Left lobe of liver (tissue), 2 donors: ENCODE measurements around the gene VTI1A. TPM values are rescaled to one million over a fixed set of nuclear protein-coding genes. Genes with fewer than 3 reads are reported as not detected.
"Not testable (repeated sequence)": the region's sequence is repeated elsewhere in the genome, so short reads cannot be mapped to it uniquely, and the experiment has no call there.

Experiments
- ATAC-seq: fragments of 200-7000 bp; cut with Tn5 transposase; one replicate; pipeline ENCODE4 v1.9.1; 2020; ENCODE audit warnings: mild to moderate bottlenecking, moderate library complexity
- DNase-seq: peaks from one replicate; pipeline ENCODE4 v3.0.0-alpha.2; 2020; ENCODE audit warnings: low spot score
- total RNA-seq: library from RNA; stranded (reverse); gene quantifications from one replicate; pipeline ENCODE4 v1.2.1, GENCODE V29; 2021
- donor health status: DM: no; HTN: no; CAD: no; lungs with moderate emphysema.
- donor health status: DM: no; HTN: yes; CAD: no.

VTI1A gene
- total RNA-seq, 1 donor from 2014 or later = 9.9 TPM

- DNase-seq (peak; percentile 84), ATAC-seq (peak; percentile 77)
Measured at GRCh38 chr10:112842832-112843360, 395.9 kb downstream of the VTI1A start.

DNA sequence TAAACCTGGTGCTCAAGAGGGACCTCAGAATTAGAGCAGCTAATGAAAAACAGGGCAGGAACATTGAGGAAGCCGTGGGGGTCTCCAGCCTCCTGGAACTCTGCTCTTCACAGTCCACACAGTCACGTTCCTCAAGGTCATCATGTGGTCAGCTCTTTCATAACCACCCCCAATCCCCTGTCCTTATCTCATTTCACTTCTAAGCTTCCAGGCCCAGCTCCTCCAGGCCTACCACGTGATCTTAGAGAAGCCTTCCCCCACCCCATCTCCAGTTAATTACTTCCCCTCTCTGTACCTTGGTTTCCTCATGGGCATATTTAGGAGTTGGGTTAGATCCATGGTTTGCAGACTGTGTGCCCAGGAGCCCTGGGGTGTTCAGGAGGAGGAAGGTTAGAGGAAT is 396.6 kb downstream of the VTI1A start:
- no peak for ATAC-seq
- DNase-seq = no peak

GRCh38 chr10:112844681-112845544 is 397.9 kb downstream of the VTI1A start:
- no peak for DNase-seq
- ATAC-seq = no peak

GRCh38 chr10:112847778-112848177 is 400.8 kb downstream of the VTI1A start:
- no peak for ATAC-seq
- no peak for DNase-seq

GRCh38 chr10:112848228-112848627 is 401.2 kb downstream of the VTI1A start:
- no peak for ATAC-seq

GRCh38 chr10:112848868-112849430 is 401.9 kb downstream of the VTI1A start:
- ATAC-seq (peak; percentile 51), DNase-seq (no peak)

More at GRCh38 chr10:112848228-112848627, 401.2 kb downstream of the VTI1A start:
- DNase-seq = no peak

DNA sequence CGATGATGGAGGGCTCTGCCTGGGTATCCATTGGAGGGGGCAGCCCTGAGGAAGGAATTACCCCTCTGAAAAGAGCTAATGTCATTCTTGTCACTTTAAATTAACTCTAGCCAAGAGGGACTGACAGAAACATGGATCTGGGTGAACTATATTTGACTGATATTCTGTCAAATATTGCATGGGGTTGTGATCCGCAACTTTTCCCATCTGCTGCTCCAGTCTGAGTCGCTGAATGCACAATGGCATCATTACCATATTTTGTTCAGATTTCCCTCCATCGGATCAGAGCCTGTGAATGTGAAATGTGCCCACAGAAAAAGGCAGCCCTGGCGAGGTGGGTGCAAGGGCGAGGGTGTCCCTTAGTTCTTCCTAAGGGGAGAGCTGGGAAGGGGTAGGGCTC is 402.5 kb downstream of the VTI1A start:
- DNase-seq (no peak), ATAC-seq (no peak)

DNA sequence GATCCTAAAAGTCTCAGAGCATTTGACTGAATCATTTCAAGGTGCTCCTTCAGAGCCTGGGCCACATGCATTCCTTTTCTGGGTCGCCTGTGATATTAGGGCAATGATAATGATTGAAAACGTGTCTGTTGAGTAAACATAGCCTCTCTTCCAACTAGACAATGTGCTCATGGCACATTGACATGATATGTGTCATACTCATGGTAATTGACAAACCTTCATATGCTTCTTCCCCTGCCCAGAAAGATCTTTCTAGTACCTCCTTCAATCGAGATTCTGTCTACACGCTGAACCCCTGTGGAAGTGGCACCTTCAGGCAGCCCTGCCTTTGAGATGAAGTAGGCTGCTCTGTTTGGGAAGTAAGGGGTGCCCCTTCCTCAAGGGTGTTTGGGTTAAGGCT is 404.2 kb downstream of the VTI1A start:
- no peak for DNase-seq
- ATAC-seq = no peak

- no peak for DNase-seq
- peak; percentile 40 for ATAC-seq
Measured at GRCh38 chr10:112851588-112852211, 404.7 kb downstream of the VTI1A start.

DNA sequence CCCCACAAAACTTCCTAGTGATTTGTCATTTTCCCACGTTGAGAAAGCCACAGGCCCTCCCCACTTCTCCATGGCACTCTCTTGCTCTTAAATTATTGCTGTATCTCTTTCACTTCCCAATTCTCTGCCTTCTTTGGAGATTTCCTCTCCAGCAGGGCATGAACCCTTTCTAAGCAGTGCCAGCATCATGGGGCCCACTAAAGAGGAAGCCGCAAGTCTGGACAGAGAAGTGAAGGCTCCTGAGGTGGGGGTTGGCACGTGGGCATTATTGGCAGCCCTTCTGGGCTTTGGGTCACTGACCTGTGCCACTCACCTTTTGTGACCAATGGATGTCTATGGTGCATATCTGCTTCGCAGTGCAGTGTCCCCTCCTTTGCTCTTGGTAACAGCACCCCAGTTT is 405.3 kb downstream of the VTI1A start:
- DNase-seq (peak; percentile 65), ATAC-seq (peak; percentile 81)

DNA sequence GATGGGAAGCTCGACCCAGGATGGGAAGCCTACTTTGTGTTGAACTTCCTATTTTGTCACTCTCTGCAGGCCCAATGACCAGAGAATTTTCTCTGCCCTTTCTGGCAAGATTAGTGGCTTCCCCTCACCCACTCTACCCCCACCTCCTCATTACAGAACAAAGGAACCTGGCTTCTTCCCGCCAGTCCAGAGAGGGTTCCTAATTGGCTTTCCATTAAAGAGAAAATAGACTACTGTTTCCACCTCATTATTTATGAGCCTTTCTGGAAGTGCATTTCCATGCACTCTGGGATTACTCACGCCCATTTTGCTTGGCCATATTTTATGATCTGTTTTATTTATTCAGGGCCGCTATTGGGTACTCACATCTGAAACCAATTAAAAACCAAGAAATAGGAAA is 408.1 kb downstream of the VTI1A start:
- ATAC-seq (no peak), DNase-seq (no peak)

GRCh38 chr10:112857493-112857892 is 410.5 kb downstream of the VTI1A start:
- DNase-seq (no peak), ATAC-seq (no peak)

- DNase-seq = no peak
- peak; percentile 36 for ATAC-seq
Measured at GRCh38 chr10:112858986-112859651, 412.1 kb downstream of the VTI1A start.

DNA sequence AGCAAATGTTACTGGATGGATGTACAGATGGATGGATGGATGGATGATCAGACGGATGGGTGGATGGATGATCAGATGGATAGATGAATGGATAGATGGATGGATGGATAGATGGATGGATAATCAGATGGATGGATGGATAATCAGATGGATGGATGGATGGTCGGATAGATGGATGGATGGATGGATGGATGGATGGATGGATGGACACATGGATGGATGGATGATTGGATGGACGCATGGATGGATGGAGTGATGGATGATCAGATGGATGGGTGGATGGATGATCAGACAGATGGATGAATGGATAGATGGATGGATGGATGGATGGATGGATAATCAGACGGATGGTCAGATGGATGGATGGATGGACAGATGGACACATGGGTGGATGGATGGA is 412.8 kb downstream of the VTI1A start:
- no peak for DNase-seq
- ATAC-seq = no peak

DNA sequence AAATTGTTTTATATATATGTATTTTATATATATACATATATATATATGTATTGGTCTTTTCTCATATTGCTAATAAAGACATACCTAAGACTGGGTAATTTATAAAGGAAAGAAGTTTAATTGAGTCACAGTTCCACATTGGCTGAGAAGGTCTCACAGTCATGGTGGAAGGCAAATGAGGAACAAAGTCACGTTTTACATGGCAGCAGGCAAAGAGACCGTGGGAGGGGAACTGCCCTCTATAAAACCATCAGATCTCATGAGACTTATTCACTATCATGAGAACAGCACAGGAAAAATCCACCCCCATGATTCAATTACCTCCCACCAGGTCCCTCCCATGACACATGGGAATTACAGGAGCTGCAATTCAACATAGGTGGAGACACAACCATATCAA is 416.4 kb downstream of the VTI1A start:
- DNase-seq, ATAC-seq: not testable (repeated sequence)

Other genes starting within 250 kb of the VTI1A start
- 0.13 TPM for gene TECTB, start 163.8 kb upstream of the VTI1A start, total RNA-seq
- gene ACSL5, start 73.1 kb upstream of the VTI1A start, total RNA-seq = 61.7 TPM
- 11.4 TPM for gene ZDHHC6, start 301 bp upstream of the VTI1A start, total RNA-seq